DND-41 (cell line): Measurements from ENCODE around the gene MCCC2.

Source experiments
- CTCF ChIP-seq: IDR thresholded peaks from 2 replicates; pipeline ENCODE4 v1.5.1; 2012; ENCODE audit warnings: borderline replicate concordance, low read length, moderate library complexity, mild to moderate bottlenecking; ENCODE audit not compliant: poor library complexity, severe bottlenecking; ENCODE audit errors: extremely low read depth
- EZH2 ChIP-seq: IDR thresholded peaks from 3 replicates; pipeline ENCODE4 v1.6.1; 2012; ENCODE audit warnings: borderline replicate concordance, low read depth, mild to moderate bottlenecking, moderate library complexity, low read length, inconsistent platforms; ENCODE audit not compliant: severe bottlenecking

GRCh38 chr5:71703941-71704340, 116.8 kb downstream of the MCCC2 start:
- TF ChIP-seq CTCF (no peak), EZH2 (no peak)
